Measurements from ENCODE around the gene OLFML2A. TPM values are rescaled to one million over a fixed set of nuclear protein-coding genes. Genes with fewer than 3 reads are reported as not detected.

OLFML2A gene
- total and polyA plus RNA-seq, 2 of the 13 experiments (the other 11 are each of a cell fraction or from before 2014, with no cell fraction given): 0.01 to 0.02 TPM

GRCh38 chr9:124812441-124812876 lies 35.5 kb downstream of the OLFML2A start:
- FAIRE-seq (no peak), ATAC-seq (no peak), DNase-seq (ENCODE audit: low spot score) (peak; percentile 56)
- H2AFZ ChIP-seq (ENCODE audit: low read length): no peak overlapping the region
- intact Hi-C loops (cut with micrococcal nuclease; ENCODE audit: unreplicated experiment): loop anchor here (2.0 kb wide), 1 partner anchor 16 kb away; no protein-coding TSS in a partner anchor
- no TSS peak for BruUV-seq (replicated peaks)
- in situ Hi-C loops (cut with HindIII; ENCODE audit: extremely low pct_ligation_motif_present, low pct_unique_long_range_greater_than_20kb): no loop called here
- POLR2A ChIA-PET: interaction anchor here (0.7 kb wide), 1 partner anchor 22 kb away, joined by 3 read pairs; no protein-coding TSS in a partner anchor
- CTCF ChIA-PET (ENCODE audit: low intra/inter-chr PET ratio, low total read pairs): no interaction called here
- H4K20me1 ChIP-seq (ENCODE audit: insufficient read depth, low read length): no peaks in the 10 kb centered on the region
- no peak overlapping the region for H3K27ac ChIP-seq (ENCODE audit: extremely low read length, insufficient read depth, low read length)
- H3K27me3 ChIP-seq (ENCODE audit: control insufficient read depth in 1 of 2, insufficient read depth in 2 of 2, low read length in 2 of 2): no peaks in the 10 kb centered on the region
- no peak overlapping the region for H3K4me3 ChIP-seq (replicated peaks in 1 of 3; ENCODE audit: insufficient read depth in 1 of 3, low read depth in 2 of 3, low read length in 3 of 3)
- peaks cover 49% of the 10 kb centered on the region for H3K4me1 ChIP-seq (ENCODE audit: insufficient read depth, low read length)
- no peaks in the 10 kb centered on the region for H3K36me3 ChIP-seq (replicated peaks in 1 of 2; ENCODE audit: control insufficient read depth in 1 of 2, insufficient read depth in 2 of 2, low read length in 2 of 2)
- no peaks in the 10 kb centered on the region for H3K9me3 ChIP-seq (ENCODE audit: low read length)
- TF ChIP-seq, protein P1, sequence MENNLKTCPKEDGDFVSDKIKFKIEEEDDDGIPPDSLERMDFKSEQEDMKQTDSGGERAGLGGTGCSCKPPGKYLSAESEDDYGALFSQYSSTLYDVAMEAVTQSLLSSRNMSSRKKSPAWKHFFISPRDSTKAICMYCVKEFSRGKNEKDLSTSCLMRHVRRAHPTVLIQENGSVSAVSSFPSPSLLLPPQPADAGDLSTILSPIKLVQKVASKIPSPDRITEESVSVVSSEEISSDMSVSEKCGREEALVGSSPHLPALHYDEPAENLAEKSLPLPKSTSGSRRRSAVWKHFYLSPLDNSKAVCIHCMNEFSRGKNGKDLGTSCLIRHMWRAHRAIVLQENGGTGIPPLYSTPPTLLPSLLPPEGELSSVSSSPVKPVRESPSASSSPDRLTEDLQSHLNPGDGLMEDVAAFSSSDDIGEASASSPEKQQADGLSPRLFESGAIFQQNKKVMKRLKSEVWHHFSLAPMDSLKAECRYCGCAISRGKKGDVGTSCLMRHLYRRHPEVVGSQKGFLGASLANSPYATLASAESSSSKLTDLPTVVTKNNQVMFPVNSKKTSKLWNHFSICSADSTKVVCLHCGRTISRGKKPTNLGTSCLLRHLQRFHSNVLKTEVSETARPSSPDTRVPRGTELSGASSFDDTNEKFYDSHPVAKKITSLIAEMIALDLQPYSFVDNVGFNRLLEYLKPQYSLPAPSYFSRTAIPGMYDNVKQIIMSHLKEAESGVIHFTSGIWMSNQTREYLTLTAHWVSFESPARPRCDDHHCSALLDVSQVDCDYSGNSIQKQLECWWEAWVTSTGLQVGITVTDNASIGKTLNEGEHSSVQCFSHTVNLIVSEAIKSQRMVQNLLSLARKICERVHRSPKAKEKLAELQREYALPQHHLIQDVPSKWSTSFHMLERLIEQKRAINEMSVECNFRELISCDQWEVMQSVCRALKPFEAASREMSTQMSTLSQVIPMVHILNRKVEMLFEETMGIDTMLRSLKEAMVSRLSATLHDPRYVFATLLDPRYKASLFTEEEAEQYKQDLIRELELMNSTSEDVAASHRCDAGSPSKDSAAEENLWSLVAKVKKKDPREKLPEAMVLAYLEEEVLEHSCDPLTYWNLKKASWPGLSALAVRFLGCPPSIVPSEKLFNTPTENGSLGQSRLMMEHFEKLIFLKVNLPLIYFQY (CRISPR knock-in tag; IDR thresholded peaks at IDR 0.05; ENCODE audit: borderline replicate concordance): no peak
- TF ChIP-seq CREB1 (IDR thresholded peaks at IDR 0.05) (0 out of 2 replicates have a peak, but pooled peaks have one; percentile 8), CREB1 (CRISPR knock-in tag; IDR thresholded peaks at IDR 0.05) (no peak), NR1H2 (CRISPR knock-in tag; IDR thresholded peaks at IDR 0.05; ENCODE audit: borderline replicate concordance, low read depth) (no peak), ZNF501 (CRISPR knock-in tag; IDR thresholded peaks at IDR 0.05) (no peak), ZNF570 (CRISPR knock-in tag; IDR thresholded peaks at IDR 0.05; ENCODE audit: borderline replicate concordance) (no peak), FOSL2 (CRISPR knock-in tag; IDR thresholded peaks at IDR 0.05) (peak; percentile 69), ATF3 (CRISPR knock-in tag; IDR thresholded peaks at IDR 0.05) (0 out of 2 replicates have a peak, but pooled peaks have one; percentile 34), SMYD3 (CRISPR knock-in tag; IDR thresholded peaks at IDR 0.05) (no peak)
- TF ChIP-seq, protein P2, sequence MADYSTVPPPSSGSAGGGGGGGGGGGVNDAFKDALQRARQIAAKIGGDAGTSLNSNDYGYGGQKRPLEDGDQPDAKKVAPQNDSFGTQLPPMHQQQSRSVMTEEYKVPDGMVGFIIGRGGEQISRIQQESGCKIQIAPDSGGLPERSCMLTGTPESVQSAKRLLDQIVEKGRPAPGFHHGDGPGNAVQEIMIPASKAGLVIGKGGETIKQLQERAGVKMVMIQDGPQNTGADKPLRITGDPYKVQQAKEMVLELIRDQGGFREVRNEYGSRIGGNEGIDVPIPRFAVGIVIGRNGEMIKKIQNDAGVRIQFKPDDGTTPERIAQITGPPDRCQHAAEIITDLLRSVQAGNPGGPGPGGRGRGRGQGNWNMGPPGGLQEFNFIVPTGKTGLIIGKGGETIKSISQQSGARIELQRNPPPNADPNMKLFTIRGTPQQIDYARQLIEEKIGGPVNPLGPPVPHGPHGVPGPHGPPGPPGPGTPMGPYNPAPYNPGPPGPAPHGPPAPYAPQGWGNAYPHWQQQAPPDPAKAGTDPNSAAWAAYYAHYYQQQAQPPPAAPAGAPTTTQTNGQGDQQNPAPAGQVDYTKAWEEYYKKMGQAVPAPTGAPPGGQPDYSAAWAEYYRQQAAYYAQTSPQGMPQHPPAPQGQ (CRISPR knock-in tag; IDR thresholded peaks at IDR 0.05; ENCODE audit: borderline replicate concordance): no peak
- TF ChIP-seq, protein P3, sequence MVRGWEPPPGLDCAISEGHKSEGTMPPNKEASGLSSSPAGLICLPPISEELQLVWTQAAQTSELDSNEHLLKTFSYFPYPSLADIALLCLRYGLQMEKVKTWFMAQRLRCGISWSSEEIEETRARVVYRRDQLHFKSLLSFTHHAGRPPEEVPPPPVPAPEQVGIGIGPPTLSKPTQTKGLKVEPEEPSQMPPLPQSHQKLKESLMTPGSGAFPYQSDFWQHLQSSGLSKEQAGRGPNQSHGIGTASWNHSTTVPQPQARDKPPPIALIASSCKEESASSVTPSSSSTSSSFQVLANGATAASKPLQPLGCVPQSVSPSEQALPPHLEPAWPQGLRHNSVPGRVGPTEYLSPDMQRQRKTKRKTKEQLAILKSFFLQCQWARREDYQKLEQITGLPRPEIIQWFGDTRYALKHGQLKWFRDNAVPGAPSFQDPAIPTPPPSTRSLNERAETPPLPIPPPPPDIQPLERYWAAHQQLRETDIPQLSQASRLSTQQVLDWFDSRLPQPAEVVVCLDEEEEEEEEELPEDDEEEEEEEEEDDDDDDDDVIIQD (CRISPR knock-in tag; IDR thresholded peaks at IDR 0.05; ENCODE audit: low read depth): no peak
- WGBS (ENCODE audit: low lambda C conversion rate): 29% methylated on average over 6 of the region's 6 CpGs
- H3K9ac ChIP-seq (ENCODE audit: insufficient read depth, low read depth, low read length): no peak overlapping the region
- H3K79me2 ChIP-seq (ENCODE audit: insufficient read depth, low read length): no peaks in the 10 kb centered on the region
- H3K4me2 ChIP-seq (ENCODE audit: low read depth, low read length): peak overlapping the region; percentile 7; the same call in 1 of the 2 replicates

All from HepG2 (cell line).